Measurements from ENCODE around the gene ROCK1.

The ROCK1 gene

DNA sequence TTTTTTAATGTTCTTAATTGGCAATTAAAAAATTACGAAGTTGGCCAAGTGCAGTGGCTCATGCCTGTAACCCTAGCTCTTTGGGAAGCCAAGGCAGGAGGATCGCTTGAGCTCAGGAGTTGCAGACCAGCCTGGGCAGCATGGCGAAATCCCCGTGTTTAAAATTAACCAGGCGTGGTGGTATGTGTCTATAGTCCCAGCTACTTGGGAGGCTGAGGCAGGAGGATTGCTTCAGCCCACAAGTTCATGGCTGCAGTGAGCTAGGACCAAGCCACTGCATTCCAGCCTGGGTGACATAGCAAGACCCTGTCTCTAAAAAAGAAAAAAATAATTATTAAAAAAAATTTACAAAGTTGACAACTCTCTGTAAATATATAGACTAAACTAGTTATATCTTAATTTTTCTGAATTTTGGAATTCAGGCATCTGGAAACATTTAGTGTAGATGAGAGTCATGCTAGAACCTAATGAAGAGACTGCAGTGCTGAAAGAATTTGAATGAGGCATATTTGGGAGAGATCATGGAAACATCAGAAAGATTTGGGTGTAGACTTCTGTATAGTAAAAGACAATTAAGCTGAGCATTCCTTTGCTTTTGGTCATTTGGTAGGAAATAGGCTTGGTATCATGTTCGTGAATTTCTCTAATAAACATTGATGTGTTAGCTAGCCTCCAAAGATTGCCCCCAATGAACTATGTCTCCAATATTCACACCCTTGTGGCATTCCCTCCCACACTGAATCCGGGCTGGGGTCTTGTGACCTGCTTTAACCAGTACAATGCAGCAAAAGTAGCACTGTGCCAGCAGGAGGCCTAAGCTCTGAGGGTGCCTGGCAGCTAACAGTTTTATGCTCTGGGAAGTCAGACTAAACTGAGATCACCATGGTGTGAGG is 4.2 kb upstream of the ROCK1 start:
- no peak overlapping the region for H3K4me3 ChIP-seq (ENCODE audit: low read depth, low read length)
- peak; percentile 86 for DNase-seq (ENCODE audit: low read depth)
- TF ChIP-seq, protein P1, sequence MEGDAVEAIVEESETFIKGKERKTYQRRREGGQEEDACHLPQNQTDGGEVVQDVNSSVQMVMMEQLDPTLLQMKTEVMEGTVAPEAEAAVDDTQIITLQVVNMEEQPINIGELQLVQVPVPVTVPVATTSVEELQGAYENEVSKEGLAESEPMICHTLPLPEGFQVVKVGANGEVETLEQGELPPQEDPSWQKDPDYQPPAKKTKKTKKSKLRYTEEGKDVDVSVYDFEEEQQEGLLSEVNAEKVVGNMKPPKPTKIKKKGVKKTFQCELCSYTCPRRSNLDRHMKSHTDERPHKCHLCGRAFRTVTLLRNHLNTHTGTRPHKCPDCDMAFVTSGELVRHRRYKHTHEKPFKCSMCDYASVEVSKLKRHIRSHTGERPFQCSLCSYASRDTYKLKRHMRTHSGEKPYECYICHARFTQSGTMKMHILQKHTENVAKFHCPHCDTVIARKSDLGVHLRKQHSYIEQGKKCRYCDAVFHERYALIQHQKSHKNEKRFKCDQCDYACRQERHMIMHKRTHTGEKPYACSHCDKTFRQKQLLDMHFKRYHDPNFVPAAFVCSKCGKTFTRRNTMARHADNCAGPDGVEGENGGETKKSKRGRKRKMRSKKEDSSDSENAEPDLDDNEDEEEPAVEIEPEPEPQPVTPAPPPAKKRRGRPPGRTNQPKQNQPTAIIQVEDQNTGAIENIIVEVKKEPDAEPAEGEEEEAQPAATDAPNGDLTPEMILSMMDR (conservative IDR thresholded peaks at IDR 0.05; ENCODE audit: low read depth, low read length) = peak; percentile 15

DNA sequence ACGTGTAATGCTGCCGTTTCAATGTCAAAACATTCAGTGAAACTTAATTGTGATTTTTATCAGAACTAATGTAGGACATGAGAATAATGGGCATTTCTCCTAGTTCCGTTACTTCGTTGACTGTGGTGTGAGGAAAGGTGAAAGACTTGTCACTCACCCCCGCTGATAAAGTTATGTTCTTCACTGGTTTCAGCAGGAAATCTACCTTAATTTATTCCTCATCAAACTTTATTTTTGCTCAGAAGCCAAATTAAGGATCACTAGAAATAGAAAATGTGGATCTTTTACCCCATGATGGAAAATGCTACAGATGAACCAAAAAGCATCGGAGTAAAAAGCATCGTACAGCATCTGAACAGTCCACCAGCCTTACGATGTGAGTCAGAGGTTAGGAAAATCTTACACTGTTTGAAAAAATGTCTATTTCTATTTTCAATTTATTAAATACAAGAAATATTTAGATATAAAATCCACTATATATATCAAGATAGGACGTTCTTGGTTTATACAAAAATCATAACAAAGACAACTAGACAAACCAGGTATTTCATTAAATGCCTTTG is 1.0 kb upstream of the ROCK1 start:
- peak overlapping the region; percentile 71 for H3K4me3 ChIP-seq (ENCODE audit: low read depth, low read length)
- DNase-seq (ENCODE audit: low read depth) = no peak
- TF ChIP-seq, protein P1 (conservative IDR thresholded peaks at IDR 0.05; ENCODE audit: low read depth, low read length) = no peak

DNA sequence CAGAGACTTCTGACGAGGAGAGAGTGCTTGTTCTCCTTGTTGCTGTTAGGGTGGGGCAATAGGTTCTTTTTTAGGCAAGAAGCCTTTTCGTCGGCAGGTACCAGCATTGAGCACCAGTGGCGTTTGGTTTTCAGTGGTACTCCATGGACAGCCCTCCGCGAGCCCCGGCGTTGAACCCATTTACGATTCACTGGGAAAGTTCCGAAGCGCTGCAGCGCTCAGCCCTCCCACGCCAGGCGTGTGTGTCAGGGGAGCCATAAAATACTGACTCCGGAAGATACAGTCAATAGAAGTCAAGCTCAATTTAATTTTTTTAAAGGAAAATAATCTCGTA is 494 bp upstream of the ROCK1 start:
- peak overlapping the region; percentile 71 for H3K4me3 ChIP-seq (ENCODE audit: low read depth, low read length)
- TF ChIP-seq, protein P1 (conservative IDR thresholded peaks at IDR 0.05; ENCODE audit: low read depth, low read length) = no peak
- no peak for DNase-seq (ENCODE audit: low read depth)

DNA sequence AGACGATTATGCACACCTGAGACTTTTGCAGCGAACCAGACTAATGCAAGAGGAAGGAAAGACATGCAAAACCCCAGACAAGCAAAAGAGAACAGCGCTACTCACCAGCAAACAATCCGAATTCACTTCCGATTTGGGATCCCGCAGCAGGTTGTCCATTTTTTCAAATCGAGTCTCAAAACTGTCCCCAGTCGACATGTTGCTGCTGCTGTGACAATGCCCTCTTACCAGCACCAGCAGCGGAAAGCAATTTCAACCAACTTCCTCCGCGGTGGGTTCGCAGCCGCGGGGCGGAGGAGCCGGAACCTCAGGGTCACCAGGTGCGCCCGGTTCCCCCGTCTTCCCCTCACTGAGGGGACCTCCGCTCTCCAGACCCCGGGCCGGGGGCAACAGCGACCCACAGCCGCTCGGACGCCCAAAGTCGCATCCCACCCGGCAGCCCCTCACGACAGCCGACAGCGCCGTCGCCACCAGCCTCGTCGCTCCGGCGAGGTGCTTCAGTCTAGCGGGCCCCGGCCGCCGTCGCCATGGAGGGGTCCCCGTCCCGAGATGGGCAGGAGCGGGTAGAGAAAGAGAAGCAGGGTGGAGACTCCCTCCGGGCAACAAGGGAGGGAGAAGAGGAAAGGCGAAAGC is 784 bp downstream of the ROCK1 start:
- peak; percentile 53 for DNase-seq (ENCODE audit: low read depth)
- TF ChIP-seq, protein P1 (conservative IDR thresholded peaks at IDR 0.05; ENCODE audit: low read depth, low read length) = no peak
- peak overlapping the region; percentile 98 for H3K4me3 ChIP-seq (ENCODE audit: low read depth, low read length)

DNA sequence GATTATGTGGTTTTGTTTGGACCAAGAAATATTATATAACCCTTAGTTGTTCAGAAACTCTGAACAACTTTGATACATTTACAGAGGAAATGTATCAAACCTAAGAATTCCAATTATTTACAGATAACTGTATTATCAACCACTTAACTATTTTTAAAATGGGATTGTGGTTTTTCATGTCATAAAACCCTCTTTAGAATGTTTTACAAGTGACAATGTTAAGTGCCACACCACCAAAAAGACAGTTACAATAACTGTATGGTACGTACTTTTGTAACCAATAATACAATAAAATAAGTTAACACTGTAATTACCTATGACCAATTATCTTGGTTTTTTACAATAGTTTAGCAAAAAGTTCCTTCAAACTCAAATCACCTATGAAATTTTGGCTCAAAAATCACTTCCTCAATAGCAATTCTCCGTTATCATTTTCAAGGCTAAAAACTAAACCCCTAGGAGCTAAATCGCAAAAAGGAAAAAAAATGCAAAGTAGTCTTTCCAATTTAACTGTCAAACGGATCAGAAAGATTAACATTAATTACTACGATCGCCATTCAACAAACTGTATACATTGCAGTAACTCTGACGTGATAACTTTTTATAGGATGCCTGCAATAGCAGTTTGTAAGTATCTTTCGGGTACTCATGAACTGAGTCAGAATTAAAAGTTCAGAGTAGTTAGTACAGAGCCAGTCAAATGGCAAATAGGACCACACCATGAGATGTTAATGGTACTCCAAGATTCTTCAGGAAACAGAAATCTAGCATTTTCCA is 1.5 kb downstream of the ROCK1 start:
- DNase-seq (ENCODE audit: low read depth) = no peak
- H3K4me3 ChIP-seq (ENCODE audit: low read depth, low read length) = peak overlapping the region; percentile 98
- TF ChIP-seq, protein P1 (conservative IDR thresholded peaks at IDR 0.05; ENCODE audit: low read depth, low read length) = no peak

DNA sequence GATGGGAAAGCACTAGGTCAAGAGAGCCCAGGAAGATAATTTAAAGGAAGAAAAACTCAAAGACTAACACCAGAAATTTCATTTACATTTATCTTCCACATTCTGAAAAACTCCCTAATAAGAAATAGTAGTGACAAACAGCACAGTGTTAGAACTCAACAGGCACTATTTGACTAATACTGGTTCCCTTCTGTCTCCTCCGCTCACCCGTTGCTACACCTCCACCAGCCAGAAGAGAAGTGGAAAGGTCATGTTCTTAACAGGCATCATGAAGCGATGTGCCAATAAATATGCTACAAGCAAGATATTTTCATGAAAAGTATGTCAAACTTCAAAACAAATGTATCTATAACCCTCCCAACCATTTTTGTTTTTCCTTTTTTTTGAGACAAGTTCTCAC is 5.7 kb downstream of the ROCK1 start:
- no peak for DNase-seq (ENCODE audit: low read depth)
- H3K4me3 ChIP-seq (ENCODE audit: low read depth, low read length) = no peak overlapping the region
- TF ChIP-seq, protein P1 (conservative IDR thresholded peaks at IDR 0.05; ENCODE audit: low read depth, low read length) = no peak

Data from choroid plexus epithelial cell (primary cell).